PFSK-1 (cell line): Measurements from ENCODE around the gene TBX1.

Experiments
- FOXP2 ChIP-seq: optimal IDR thresholded peaks from 2 replicates; pipeline ENCODE3; 2011; ENCODE audit warnings: borderline replicate concordance, control low read depth, inconsistent platforms; ENCODE audit not compliant: insufficient read depth; ENCODE audit errors: extremely low read length, extremely low read depth
- POLR2AphosphoS5 ChIP-seq: IDR thresholded peaks from 2 replicates; pipeline ENCODE4 v1.6.1; 2012; ENCODE audit warnings: low read depth, mild to moderate bottlenecking, control low read depth, low read length, moderate library complexity
- SIN3A ChIP-seq: IDR thresholded peaks from 2 replicates; pipeline ENCODE4 v1.6.1; 2012; ENCODE audit warnings: mild to moderate bottlenecking, low read length, moderate library complexity, borderline replicate concordance; ENCODE audit not compliant: insufficient read depth
- TAF1 ChIP-seq: IDR thresholded peaks from 2 replicates; pipeline ENCODE4 v1.6.1; 2012; ENCODE audit warnings: low read length, control low read depth, borderline replicate concordance; ENCODE audit not compliant: insufficient read depth
- TF ChIP-seq, protein P1 (sequence below), 2 experiments: IDR thresholded peaks; 2 replicates each; pipeline versions ENCODE4 v1.6.1 to v1.8.0; 2011 to 2012; ENCODE audit warnings: low read depth in 2 of 2, low read length in 2 of 2, control low read depth in 1 of 2, inconsistent platforms in 1 of 2, mild to moderate bottlenecking in 1 of 2, moderate library complexity in 1 of 2; ENCODE audit not compliant: insufficient read depth in 1 of 2

Gene TBX1

DNA sequence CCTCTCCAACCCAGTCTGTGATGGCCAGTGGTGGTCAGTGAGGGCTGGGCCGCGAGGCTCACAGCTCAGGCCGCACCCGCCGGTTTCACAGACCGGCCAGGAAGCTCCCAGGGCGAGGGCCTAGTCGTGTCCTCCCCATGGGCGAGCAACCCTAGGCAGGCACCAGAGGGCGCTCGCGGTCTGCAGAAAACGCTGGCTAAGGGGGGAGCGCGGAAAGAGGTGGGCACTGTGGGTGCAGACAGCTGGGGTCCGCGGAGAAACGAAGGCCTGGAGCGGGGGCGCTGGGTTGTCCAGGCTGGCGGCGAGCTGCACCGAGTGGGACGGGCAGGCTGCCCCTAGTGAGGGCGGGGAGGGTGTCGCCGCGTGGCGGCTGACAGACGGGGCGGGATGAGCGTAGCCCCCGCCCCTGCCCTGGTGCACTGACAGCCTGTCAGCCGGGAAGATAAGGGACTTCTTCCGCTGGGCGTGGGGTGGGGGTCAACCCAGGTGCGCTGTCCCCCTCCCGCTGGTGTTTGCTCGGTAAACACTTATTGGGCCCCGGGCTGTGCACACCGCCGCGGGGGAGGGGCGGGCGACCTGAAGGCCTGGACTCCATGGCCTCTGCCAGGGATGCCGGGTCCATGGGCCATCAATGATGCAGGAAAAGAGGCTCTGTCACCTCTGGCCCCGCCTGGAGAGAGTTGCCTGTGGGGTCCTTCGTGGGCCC is 29.8 kb upstream of the TBX1 start:
- no peak for TF ChIP-seq TAF1
- peak; percentile 55 for TF ChIP-seq FOXP2

DNA sequence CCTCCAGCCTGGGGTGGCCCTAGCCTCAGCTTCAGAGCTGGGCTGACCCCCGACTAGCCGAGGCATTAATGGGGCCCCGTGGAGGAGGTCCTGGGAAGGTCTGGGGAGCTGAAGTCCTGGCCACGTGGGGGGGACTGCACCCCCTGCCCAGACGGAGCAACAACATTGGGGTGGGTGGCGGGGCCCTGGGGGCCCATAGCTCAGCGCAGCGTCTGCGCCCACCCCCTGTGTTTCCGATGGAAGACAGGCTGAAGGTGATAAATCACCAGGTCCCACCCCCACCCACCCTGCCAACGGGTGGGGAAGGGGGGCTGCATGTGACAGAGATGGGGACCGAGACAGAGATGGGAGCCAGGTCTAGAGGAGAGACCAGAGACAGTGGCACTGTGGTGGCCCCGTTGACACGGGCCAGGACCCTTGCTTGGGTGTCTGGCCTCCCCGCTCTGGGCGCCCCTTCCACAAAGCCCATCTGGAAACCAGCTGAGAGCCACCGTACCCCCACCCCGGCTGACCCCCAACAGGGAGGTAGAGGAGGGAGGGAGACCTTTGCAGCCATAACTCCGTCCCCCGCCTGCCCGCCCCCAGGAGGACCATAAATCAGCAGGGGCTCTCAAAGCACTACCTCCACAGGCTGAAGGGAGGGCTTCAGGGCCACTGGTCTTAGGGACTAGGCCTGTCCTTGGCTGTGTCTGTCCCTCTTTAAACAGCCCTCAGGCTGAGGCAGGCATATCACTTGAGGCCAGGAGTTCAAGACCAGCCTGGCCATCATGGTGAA is 29.0 kb upstream of the TBX1 start:
- TF ChIP-seq TAF1 (no peak), POLR2AphosphoS5 (no peak), FOXP2 (no peak), SIN3A (no peak)
- TF ChIP-seq, protein P1, sequence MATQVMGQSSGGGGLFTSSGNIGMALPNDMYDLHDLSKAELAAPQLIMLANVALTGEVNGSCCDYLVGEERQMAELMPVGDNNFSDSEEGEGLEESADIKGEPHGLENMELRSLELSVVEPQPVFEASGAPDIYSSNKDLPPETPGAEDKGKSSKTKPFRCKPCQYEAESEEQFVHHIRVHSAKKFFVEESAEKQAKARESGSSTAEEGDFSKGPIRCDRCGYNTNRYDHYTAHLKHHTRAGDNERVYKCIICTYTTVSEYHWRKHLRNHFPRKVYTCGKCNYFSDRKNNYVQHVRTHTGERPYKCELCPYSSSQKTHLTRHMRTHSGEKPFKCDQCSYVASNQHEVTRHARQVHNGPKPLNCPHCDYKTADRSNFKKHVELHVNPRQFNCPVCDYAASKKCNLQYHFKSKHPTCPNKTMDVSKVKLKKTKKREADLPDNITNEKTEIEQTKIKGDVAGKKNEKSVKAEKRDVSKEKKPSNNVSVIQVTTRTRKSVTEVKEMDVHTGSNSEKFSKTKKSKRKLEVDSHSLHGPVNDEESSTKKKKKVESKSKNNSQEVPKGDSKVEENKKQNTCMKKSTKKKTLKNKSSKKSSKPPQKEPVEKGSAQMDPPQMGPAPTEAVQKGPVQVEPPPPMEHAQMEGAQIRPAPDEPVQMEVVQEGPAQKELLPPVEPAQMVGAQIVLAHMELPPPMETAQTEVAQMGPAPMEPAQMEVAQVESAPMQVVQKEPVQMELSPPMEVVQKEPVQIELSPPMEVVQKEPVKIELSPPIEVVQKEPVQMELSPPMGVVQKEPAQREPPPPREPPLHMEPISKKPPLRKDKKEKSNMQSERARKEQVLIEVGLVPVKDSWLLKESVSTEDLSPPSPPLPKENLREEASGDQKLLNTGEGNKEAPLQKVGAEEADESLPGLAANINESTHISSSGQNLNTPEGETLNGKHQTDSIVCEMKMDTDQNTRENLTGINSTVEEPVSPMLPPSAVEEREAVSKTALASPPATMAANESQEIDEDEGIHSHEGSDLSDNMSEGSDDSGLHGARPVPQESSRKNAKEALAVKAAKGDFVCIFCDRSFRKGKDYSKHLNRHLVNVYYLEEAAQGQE (IDR thresholded peaks at IDR 0.05; ENCODE audit: insufficient read depth in 1 of 2, low read depth in 2 of 2, low read length in 2 of 2): no peak

GRCh38 chr22:19732403-19733113 is 28.0 kb upstream of the TBX1 start:
- no peak for TF ChIP-seq FOXP2
- TF ChIP-seq POLR2AphosphoS5: no peak
- no peak for TF ChIP-seq SIN3A
- TF ChIP-seq, protein P1 (IDR thresholded peaks at IDR 0.05; ENCODE audit: insufficient read depth in 1 of 2, low read depth in 2 of 2, low read length in 2 of 2): no peak
- no peak for TF ChIP-seq TAF1

- TF ChIP-seq, protein P1 (IDR thresholded peaks at IDR 0.05; ENCODE audit: insufficient read depth in 1 of 2, low read depth in 2 of 2, low read length in 2 of 2): no peak
- TF ChIP-seq POLR2AphosphoS5: no peak
- TF ChIP-seq SIN3A: no peak
- no peak for TF ChIP-seq TAF1
- no peak for TF ChIP-seq FOXP2
Measured at GRCh38 chr22:19733755-19734154, 26.8 kb upstream of the TBX1 start.

DNA sequence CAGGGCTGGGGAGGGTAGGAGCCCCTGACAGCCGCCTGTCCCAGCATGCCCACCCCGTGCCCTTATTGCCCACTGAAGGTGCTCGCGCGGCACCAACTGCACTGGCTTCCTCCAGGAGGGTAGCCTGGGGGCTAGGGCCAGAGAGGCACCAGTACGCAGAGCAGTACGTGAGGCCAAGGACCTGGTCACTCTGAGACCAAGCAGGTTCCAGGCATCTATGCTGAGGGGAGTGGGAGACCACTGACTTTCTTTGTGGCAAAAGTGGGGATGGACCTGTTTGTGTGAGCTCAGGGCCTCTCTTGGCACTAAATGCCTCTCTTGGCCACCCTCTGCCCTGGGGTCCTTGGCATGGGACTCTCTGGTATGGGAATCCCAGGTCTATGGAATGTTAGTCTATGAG is 26.4 kb upstream of the TBX1 start:
- TF ChIP-seq TAF1: no peak
- TF ChIP-seq POLR2AphosphoS5: no peak
- TF ChIP-seq, protein P1 (IDR thresholded peaks at IDR 0.05; ENCODE audit: insufficient read depth in 1 of 2, low read depth in 2 of 2, low read length in 2 of 2): no peak
- TF ChIP-seq FOXP2: no peak
- no peak for TF ChIP-seq SIN3A
